Lower leg skin (tissue), 4 donors: Measurements from ENCODE around the gene OR5AS1. TPM values are rescaled to one million over a fixed set of nuclear protein-coding genes. Genes with fewer than 3 reads are reported as not detected.

Source experiments
- DNase-seq, 2 donors: peaks; one replicate each; pipeline ENCODE4 v3.0.0-alpha.2; 2019; ENCODE audit warnings: low spot score in 2 of 2
- H3K4me3 ChIP-seq: fragments of 200-600 bp; sonication (generic); 2 replicates; pipeline ENCODE4 v1.5.1; 2017; ENCODE audit warnings: mild to moderate bottlenecking, low read depth; ENCODE audit not compliant: poor library complexity, severe bottlenecking
- POLR2A ChIP-seq, 2 donors: fragments of 450-650 bp; IDR thresholded peaks; one replicate each; pipeline ENCODE4 v1.6.1; 2016 to 2017; ENCODE audit warnings: antibody characterized with exemption in 2 of 2, mild to moderate bottlenecking in 1 of 2, moderate library complexity in 1 of 2
- WGBS, 2 donors: methylation state at CpG; one replicate each; pipeline ENCODE4 v1.1.5; 2018; 5-methylcytosine and 5-hydroxymethylcytosine counted together
- intact Hi-C: fragments of 100-400 bp; cut with DNase I; formaldehyde crosslinking; loops from one replicate; pipeline ENCODE4 v1.15.0; 2023; ENCODE audit warnings: low total_unique reads
- total RNA-seq, 4 donors: library from RNA; depleted of rRNA; stranded (reverse); fragments of >200 nt; gene quantifications; one replicate each; pipeline ENCODE4 v1.1.0, GENCODE V29; 2016
- TF ChIP-seq, protein P1 (sequence below), 3 donors: fragments of 450-650 bp; IDR thresholded peaks; one replicate each; pipeline ENCODE4 v1.5.1; 2016; ENCODE audit warnings: antibody characterized with exemption in 3 of 3, mild to moderate bottlenecking in 3 of 3, moderate library complexity in 2 of 3

OR5AS1 gene
- total RNA-seq, result not detected

DNA sequence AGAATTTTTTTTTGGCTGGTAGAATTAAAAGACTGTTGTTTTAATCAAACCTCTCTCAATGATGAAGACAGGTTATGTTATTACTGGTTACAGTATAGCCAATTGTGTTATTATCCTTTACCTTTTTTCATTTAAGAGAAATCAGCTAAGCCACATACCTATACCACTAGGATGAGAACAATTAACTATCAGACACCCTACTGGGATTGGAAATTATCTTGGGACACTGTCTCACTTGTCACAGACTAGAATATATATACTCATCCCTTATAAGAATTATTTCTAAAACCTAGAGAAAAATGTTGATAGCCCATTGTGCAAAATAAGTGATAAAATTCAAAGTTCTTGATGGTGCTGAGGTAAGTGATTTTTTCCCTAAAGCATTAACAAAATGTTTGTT is at the start of gene OR5AS1:
Gene OR5AS1, plus strand, starts transcription at position 301 of the 400 bp plus-strand sequence. CDS start 2,765 bp downstream, outside the sequence.
- TF ChIP-seq POLR2A (IDR thresholded peaks at IDR 0.05), result no peak
- TF ChIP-seq, protein P1, sequence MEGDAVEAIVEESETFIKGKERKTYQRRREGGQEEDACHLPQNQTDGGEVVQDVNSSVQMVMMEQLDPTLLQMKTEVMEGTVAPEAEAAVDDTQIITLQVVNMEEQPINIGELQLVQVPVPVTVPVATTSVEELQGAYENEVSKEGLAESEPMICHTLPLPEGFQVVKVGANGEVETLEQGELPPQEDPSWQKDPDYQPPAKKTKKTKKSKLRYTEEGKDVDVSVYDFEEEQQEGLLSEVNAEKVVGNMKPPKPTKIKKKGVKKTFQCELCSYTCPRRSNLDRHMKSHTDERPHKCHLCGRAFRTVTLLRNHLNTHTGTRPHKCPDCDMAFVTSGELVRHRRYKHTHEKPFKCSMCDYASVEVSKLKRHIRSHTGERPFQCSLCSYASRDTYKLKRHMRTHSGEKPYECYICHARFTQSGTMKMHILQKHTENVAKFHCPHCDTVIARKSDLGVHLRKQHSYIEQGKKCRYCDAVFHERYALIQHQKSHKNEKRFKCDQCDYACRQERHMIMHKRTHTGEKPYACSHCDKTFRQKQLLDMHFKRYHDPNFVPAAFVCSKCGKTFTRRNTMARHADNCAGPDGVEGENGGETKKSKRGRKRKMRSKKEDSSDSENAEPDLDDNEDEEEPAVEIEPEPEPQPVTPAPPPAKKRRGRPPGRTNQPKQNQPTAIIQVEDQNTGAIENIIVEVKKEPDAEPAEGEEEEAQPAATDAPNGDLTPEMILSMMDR (IDR thresholded peaks at IDR 0.05), result no peak
- H3K4me3 ChIP-seq, result no peak within 1 kb of the TSS
- no peak for DNase-seq
- intact Hi-C loops, result no loop called here

DNA sequence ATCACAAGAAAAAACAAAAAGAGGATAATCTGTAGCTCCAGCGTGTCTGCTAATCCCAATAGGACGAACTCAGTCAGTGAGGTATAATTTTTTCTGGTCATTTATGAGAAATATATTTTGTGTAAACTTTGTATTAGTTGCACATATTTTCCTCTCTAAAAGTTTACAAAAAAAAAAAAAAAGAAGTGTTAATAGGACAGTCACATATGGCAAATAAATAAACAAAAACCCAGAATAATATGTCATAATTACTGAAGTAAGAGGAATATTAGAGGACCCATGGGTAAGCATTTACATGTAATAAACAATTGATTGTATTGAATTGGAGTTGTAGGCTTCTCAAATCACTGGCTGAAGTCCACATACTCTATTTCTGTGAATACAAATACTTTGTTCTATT is 32.9 kb upstream of the OR5AS1 start, which contains the start of gene OR5F1:
Gene OR5F1, minus strand, starts transcription at position 101 of the 400 bp plus-strand sequence. Its CDS starts 0 bp downstream, at position 101.
- TF ChIP-seq POLR2A (IDR thresholded peaks at IDR 0.05), result no peak
- TF ChIP-seq, protein P1 (IDR thresholded peaks at IDR 0.05), result no peak
- intact Hi-C loops, result no loop called here
- DNase-seq, result no peak
- WGBS, 2 donors, result 58 to 69% methylated on average over 2 of the region's 2 CpGs
- no peak within 1 kb of the TSS for H3K4me3 ChIP-seq

DNA sequence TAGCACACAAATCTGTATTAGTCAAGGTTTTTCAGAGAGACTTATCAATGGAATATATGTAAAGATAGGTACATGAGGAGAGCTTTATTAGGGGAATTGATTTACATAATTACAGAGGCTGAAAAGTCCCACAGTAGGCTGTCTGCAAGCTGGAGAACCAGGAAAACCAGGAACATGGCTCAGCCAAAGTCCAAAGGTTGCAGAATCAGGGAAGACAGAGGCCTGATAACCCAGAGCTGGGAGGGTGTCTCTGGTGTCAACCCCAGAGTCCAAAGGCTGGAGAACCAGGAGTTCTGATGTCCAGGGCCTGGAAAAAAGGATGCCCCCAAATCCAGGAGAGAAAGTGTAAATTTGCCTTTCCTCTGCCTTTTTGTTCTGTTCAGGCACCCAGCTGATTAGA is 16.7 kb upstream of the OR5AS1 start:
- no peak for DNase-seq
- TF ChIP-seq, protein P1 (IDR thresholded peaks at IDR 0.05), result no peak
- no peak for TF ChIP-seq POLR2A (IDR thresholded peaks at IDR 0.05)

DNA sequence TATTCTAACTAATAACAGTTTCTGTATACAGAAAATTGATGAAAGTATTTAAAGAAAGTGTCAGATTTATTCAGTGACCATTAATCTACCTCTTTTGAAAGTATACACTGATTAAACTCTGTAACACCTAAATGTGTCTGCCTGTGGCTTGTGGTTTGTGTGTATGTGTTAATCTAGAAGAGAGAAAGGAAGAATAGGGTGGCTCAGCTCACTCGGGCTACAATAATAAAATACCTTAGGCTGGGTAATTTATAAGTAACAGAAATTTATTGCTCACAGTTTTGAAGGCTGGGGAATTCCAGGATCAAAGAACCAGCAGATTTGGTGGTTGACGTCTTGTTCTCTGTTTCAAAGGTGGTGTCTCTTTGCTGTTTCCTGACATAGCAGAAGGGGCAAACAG is 13.6 kb upstream of the OR5AS1 start:
- H3K4me3 ChIP-seq, result no peak overlapping the region
- intact Hi-C loops, result no loop called here
- 22 to 39% methylated on average over 2 of the region's 2 CpGs for WGBS, 2 donors
- TF ChIP-seq POLR2A (IDR thresholded peaks at IDR 0.05), result no peak
- TF ChIP-seq, protein P1 (IDR thresholded peaks at IDR 0.05), result no peak
- DNase-seq, result no peak

More for the DNA sequence above, 16.7 kb upstream of the OR5AS1 start:
- intact Hi-C loops, result no loop called here
- H3K4me3 ChIP-seq, result no peak overlapping the region

DNA sequence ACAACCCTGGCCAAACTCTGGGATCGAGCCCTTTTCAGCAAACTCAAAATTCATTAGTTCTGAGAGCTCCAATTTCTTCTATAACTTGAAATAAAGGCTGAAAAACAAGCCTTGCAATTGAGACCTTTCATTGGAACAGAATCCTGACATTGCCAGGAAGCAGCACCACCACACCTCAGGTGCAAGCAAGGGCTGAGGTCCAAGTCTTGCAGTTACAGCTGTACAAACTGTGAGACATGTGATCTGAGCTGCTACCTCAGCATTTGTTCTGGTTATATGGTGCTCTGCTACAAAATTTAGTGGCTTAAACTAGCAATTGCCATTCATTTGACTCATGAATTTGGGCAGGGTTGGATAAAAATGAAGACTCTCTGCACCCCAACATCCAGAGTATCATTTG is 18.1 kb downstream of the OR5AS1 start:
- intact Hi-C loops, result no loop called here
- H3K4me3 ChIP-seq, result no peak overlapping the region
- WGBS, 2 donors, result 62 to 67% methylated on average over 1 of the region's 1 CpG
- DNase-seq, result no peak
- TF ChIP-seq, protein P1 (IDR thresholded peaks at IDR 0.05), result no peak
- TF ChIP-seq POLR2A (IDR thresholded peaks at IDR 0.05), result no peak

DNA sequence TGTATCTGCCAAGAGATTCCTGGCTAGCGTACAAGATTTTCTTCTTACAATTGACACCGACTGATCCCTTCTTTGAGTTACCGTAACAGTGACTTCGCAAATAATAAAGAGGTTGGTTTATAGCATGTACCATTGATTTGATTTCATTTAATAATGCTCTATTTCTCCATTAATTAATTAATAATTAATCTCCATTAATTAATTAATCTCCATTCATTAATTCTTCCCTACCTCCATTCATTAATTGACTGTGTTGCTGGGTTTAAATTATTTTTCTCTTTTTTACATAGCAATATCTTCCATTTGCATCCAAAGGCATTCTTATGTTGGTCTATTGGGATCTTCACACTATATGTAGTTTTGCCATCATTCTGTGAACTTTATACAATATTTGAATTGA is 21.0 kb downstream of the OR5AS1 start:
- TF ChIP-seq, protein P1 (IDR thresholded peaks at IDR 0.05), result no peak
- TF ChIP-seq POLR2A (IDR thresholded peaks at IDR 0.05), result no peak
- intact Hi-C loops, result no loop called here
- WGBS, 2 donors, result 65% methylated on average over 4 of the region's 4 CpGs
- no peak overlapping the region for H3K4me3 ChIP-seq
- DNase-seq, result no peak
